Memory B cell (primary cell): ENCODE results near the gene LRFN5.
"Not testable (repeated sequence)": the region's sequence is repeated elsewhere in the genome, so short reads cannot be mapped to it uniquely, and the experiment has no call there.

Experiments used
- ATAC-seq: fragments of 150-1000 bp; cut with Tn5 transposase; 2 replicates; pipeline ENCODE4 v1.10.0; 2021; ENCODE audit warnings: low read depth, mild to moderate bottlenecking, moderate library complexity
- DNase-seq, 2 donors: peaks; one replicate each; pipeline ENCODE4 v3.0.0; 2022; ENCODE audit warnings: low spot score in 2 of 2
- H3K27ac Mint-ChIP-seq: one replicate; pipeline ENCODE4 v1.8.0; 2022; ENCODE audit warnings: mild to moderate bottlenecking, moderate library complexity, mixed read lengths
- H3K27me3 Mint-ChIP-seq: one replicate; pipeline ENCODE4 v1.8.0; 2022; ENCODE audit warnings: mixed read lengths
- H3K36me3 Mint-ChIP-seq: one replicate; pipeline ENCODE4 v1.8.0; 2022; ENCODE audit warnings: mild to moderate bottlenecking, mixed read lengths
- H3K4me1 Mint-ChIP-seq: one replicate; pipeline ENCODE4 v1.8.0; 2022; ENCODE audit warnings: mixed read lengths
- H3K4me3 Mint-ChIP-seq: one replicate; pipeline ENCODE4 v1.8.0; 2022; ENCODE audit warnings: mild to moderate bottlenecking, moderate library complexity, mixed read lengths
- H3K9me3 Mint-ChIP-seq: one replicate; pipeline ENCODE4 v1.8.0; 2022; ENCODE audit warnings: mixed read lengths

The LRFN5 gene

GRCh38 chr14:41606532-41607303 is at the start of gene LRFN5:
TSS of gene LRFN5 (plus strand) at chr14:41606876.
- DNase-seq: no peak
- H3K27ac Mint-ChIP-seq: no peak within 1 kb of the TSS

GRCh38 chr14:41558490-41558889 is 48.2 kb upstream of the LRFN5 start:
- H3K36me3 Mint-ChIP-seq: no peaks in the 10 kb centered on the region
- no peaks in the 10 kb centered on the region for H3K27me3 Mint-ChIP-seq
- ATAC-seq: no peak
- H3K4me3 Mint-ChIP-seq: no peak overlapping the region
- DNase-seq: no peak
- H3K4me1 Mint-ChIP-seq: no peaks in the 10 kb centered on the region
- H3K27ac Mint-ChIP-seq: no peak overlapping the region
- H3K9me3 Mint-ChIP-seq: no peaks in the 10 kb centered on the region

More at GRCh38 chr14:41606532-41607303, at the start of gene LRFN5:
- H3K36me3 Mint-ChIP-seq: no peaks in the 10 kb centered on the region
- ATAC-seq: peak; percentile 26
- peaks cover 22% of the 10 kb centered on the region for H3K27me3 Mint-ChIP-seq
- H3K9me3 Mint-ChIP-seq: no peaks in the 10 kb centered on the region
- peaks cover 12% of the 10 kb centered on the region for H3K4me1 Mint-ChIP-seq
- H3K4me3 Mint-ChIP-seq: peak within 1 kb of the TSS; percentile 69

DNA sequence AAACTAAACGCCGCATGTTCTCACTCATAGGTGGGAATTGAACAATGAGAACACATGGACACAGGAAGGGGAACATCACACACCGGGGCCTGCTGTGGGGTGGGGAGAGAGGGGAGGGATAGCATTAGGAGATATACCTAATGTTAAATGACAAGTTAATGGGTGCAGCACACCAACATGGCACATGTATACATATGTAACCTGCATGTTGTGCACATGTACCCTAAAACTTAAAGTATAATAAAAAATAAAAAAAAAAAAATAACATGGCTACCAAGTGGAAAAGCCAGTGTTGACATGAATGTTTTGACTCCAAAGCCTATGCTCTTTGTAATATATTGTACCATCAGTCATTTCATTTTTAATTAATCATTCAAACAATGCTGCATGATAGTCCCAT is 39.8 kb upstream of the LRFN5 start:
- not testable (repeated sequence) for DNase-seq, H3K4me3 Mint-ChIP-seq, H3K27ac Mint-ChIP-seq, ATAC-seq, H3K9me3 Mint-ChIP-seq, H3K27me3 Mint-ChIP-seq, H3K36me3 Mint-ChIP-seq, H3K4me1 Mint-ChIP-seq

DNA sequence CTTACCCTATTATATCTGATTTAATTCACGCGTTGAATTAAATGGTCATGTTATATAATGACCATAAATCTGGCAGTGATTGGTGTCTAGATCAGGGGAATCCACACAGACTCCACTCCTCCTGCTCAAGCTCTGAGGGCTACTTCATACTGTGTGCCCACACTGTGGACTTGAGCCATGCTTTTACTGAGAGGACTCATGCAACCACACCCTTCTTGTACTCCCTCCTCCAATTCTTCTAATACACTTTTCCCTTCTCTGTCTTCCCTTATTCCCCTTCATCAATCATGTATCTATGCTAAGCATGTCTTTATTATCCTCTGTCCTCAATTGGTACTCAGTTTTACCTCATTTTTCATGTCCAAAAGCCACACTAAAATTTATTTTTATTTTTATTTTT is 37.7 kb upstream of the LRFN5 start:
- Mint-ChIP-seq H3K4me3 (no peak overlapping the region), H3K27me3 (no peaks in the 10 kb centered on the region), H3K9me3 (peaks cover 6% of the 10 kb centered on the region), H3K36me3 (no peaks in the 10 kb centered on the region), H3K27ac (no peak overlapping the region), H3K4me1 (no peaks in the 10 kb centered on the region)
- no peak for DNase-seq
- no peak for ATAC-seq

DNA sequence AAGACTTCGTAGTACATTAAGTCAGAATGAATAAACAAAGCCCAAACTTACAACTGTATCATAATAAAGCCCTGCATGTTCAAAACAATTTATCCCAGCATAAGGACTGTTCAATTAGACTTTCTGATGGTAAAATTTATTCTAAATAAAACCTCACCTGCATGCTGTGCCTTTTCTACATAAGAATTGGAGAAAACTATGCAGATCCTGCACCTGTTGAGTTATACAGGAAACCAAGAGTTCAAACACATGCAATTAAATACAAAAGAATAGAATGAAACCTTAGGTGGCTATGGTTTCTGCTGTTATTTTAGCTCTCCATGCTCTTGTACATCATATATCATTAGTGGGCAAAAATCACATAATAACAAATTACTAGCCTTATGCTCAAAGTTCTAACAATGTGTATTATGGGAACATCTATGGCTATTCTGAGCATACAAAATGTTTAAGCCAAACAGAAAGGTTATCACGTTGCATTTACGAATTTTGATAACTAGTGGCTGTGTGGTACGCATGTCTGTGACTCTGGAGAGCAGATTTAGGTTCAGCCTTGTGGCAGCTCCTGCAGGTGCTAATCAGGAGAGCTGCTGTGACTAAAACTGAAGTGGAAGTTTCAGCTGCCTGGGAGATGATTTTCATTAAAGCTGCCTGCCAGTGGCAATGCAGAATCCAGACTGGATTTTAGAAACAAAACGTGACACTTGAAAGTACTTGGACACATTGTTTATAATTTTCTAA is 36.1 kb upstream of the LRFN5 start:
- Mint-ChIP-seq H3K27me3 (no peaks in the 10 kb centered on the region), H3K4me3 (no peak overlapping the region), H3K36me3 (no peaks in the 10 kb centered on the region), H3K9me3 (peaks cover 6% of the 10 kb centered on the region), H3K4me1 (no peaks in the 10 kb centered on the region), H3K27ac (no peak overlapping the region)
- DNase-seq: no peak
- no peak for ATAC-seq

DNA sequence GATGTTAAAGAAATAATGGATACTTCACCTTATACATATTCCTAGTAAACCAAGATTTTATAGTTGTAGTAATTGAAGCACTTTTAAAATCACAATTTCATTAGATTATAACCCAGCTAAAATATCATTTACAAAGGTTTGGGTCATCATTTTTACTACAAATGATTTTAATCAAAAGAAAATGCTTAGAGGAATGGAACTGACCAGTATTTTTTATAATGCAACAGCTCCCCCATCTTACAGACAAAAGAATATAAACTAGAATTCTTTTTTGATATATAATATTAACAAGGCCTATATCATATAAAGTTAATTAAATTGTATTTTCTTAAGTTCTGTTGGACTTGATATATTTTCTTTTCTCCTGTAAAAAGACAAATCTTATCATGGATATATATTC is 20.4 kb upstream of the LRFN5 start:
- Mint-ChIP-seq H3K27me3 (no peaks in the 10 kb centered on the region), H3K36me3 (no peaks in the 10 kb centered on the region), H3K27ac (no peak overlapping the region), H3K4me1 (no peaks in the 10 kb centered on the region), H3K9me3 (no peaks in the 10 kb centered on the region), H3K4me3 (no peak overlapping the region)
- DNase-seq: no peak
- no peak for ATAC-seq

DNA sequence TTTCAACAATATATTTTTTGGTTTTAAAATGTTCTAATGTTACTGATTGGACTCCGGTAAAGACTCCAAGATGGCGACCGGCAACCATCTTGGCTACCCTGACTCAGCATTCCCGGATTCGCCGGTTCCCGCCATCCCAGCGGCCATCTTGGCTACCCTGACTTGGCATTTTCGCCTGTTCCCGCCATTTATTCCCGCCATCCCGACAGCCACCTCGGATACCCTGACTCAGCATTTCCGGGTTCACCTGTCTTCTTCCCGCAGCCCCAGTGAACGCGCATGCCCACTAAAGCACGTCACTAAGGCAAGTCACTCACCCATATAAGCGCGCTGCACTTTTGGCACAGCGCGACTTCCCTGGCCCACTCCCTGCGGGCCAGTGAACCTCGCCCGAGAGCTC is 9.0 kb upstream of the LRFN5 start:
- Mint-ChIP-seq H3K27ac (no peak overlapping the region), H3K36me3 (no peaks in the 10 kb centered on the region), H3K27me3 (peaks cover 2% of the 10 kb centered on the region), H3K4me3 (no peak overlapping the region), H3K9me3 (peaks cover 3% of the 10 kb centered on the region), H3K4me1 (no peaks in the 10 kb centered on the region)
- no peak for ATAC-seq
- no peak for DNase-seq

- H3K27ac Mint-ChIP-seq, DNase-seq, H3K27me3 Mint-ChIP-seq, H3K9me3 Mint-ChIP-seq, H3K4me1 Mint-ChIP-seq, H3K36me3 Mint-ChIP-seq, H3K4me3 Mint-ChIP-seq, ATAC-seq: not testable (repeated sequence)
Observed at GRCh38 chr14:41599805-41600385, 6.8 kb upstream of the LRFN5 start.

GRCh38 chr14:41604721-41605531 is 1.8 kb upstream of the LRFN5 start:
- Mint-ChIP-seq H3K27me3 (peaks cover 19% of the 10 kb centered on the region), H3K4me3 (no peak overlapping the region), H3K9me3 (no peaks in the 10 kb centered on the region), H3K4me1 (peaks cover 10% of the 10 kb centered on the region), H3K27ac (no peak overlapping the region), H3K36me3 (no peaks in the 10 kb centered on the region)
- no peak for ATAC-seq
- no peak for DNase-seq

GRCh38 chr14:41605550-41606281 is 960 bp upstream of the LRFN5 start:
- Mint-ChIP-seq H3K4me1 (peaks cover 12% of the 10 kb centered on the region), H3K27me3 (peaks cover 21% of the 10 kb centered on the region), H3K4me3 (peak overlapping the region; percentile 44), H3K27ac (no peak overlapping the region), H3K9me3 (no peaks in the 10 kb centered on the region), H3K36me3 (no peaks in the 10 kb centered on the region)
- ATAC-seq: no peak
- no peak for DNase-seq

DNA sequence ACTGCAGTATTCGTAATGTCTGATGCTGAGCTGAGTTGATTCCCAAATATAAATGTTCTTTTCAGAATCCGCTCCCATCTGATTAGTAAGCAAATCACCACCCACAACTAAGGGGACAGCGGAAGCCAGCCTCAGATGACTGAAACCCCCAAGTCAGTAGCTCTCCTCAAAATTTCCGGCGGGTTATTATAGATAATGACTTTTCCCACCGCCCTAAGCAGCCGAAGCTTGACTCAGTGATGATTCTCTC is 469 bp upstream of the LRFN5 start:
- peaks cover 22% of the 10 kb centered on the region for H3K27me3 Mint-ChIP-seq
- DNase-seq: no peak
- H3K4me3 Mint-ChIP-seq: peak overlapping the region; percentile 58
- H3K4me1 Mint-ChIP-seq: peaks cover 12% of the 10 kb centered on the region
- no peaks in the 10 kb centered on the region for H3K36me3 Mint-ChIP-seq
- H3K9me3 Mint-ChIP-seq: no peaks in the 10 kb centered on the region
- ATAC-seq: no peak
- H3K27ac Mint-ChIP-seq: no peak overlapping the region

GRCh38 chr14:41607304-41607775 is 664 bp downstream of the LRFN5 start:
- H3K27me3 Mint-ChIP-seq: peaks cover 24% of the 10 kb centered on the region
- no peak overlapping the region for H3K27ac Mint-ChIP-seq
- no peak for DNase-seq
- H3K4me1 Mint-ChIP-seq: peaks cover 12% of the 10 kb centered on the region
- no peaks in the 10 kb centered on the region for H3K9me3 Mint-ChIP-seq
- ATAC-seq: no peak
- H3K36me3 Mint-ChIP-seq: no peaks in the 10 kb centered on the region
- peak overlapping the region; percentile 69 for H3K4me3 Mint-ChIP-seq

DNA sequence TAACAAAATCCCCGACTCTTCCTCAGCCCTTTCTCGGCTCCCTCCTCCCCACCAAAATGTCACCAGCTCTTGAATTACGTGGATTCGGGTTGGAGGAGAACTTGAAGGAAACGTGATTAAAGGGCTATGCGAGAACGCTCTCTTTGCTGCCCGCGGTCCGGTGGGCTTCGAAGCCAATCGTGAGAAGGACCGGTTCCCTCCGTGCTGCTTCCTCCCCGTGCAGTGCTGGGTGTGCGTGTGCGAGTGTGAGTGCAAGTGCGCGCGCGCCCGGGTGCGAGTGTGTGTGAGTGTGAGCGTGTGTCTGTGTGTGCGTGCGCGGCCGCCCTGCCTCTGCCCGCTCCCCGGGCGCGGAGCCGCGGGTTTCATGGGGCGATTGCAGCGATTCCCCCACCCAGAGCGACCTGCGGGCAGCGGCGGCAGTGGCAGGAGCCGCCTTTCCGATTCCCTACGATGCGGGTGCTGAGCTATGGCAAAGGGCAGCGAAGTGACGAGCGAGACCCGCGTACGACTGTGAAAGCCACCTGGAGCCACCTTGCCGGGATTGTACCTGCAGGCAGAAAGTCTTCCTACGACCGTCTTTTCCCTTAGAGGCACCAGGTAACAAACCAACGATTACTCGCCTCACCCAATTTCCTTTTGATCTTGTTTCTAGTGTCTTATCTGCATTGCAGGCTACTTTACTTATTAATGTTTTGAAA is 1.4 kb downstream of the LRFN5 start:
- peak overlapping the region; percentile 11 for H3K4me3 Mint-ChIP-seq
- DNase-seq (no peak), ATAC-seq (no peak)
- peaks cover 12% of the 10 kb centered on the region for H3K4me1 Mint-ChIP-seq
- no peaks in the 10 kb centered on the region for H3K36me3 Mint-ChIP-seq
- peaks cover 24% of the 10 kb centered on the region for H3K27me3 Mint-ChIP-seq
- no peaks in the 10 kb centered on the region for H3K9me3 Mint-ChIP-seq
- H3K27ac Mint-ChIP-seq: no peak overlapping the region
